Urinary bladder (tissue), 4 donors: ENCODE measurements around the gene MT1G. TPM values are rescaled to one million over a fixed set of nuclear protein-coding genes. Genes with fewer than 3 reads are reported as not detected.
"Not testable (repeated sequence)": the region's sequence is repeated elsewhere in the genome, so short reads cannot be mapped to it uniquely, and the experiment has no call there.

Source experiments
- DNase-seq: peaks from one replicate; pipeline ENCODE4 v3.0.0-alpha.2; 2015; ENCODE audit errors: extremely low spot score
- H3K27ac ChIP-seq: one replicate; pipeline ENCODE4 v1.5.1; 2013; ENCODE audit warnings: low read depth, mild to moderate bottlenecking, moderate library complexity
- H3K36me3 ChIP-seq: one replicate; pipeline ENCODE4 v1.6.1; 2013; ENCODE audit warnings: mild to moderate bottlenecking, moderate library complexity; ENCODE audit not compliant: insufficient read depth
- H3K4me1 ChIP-seq: one replicate; pipeline ENCODE4 v1.6.1; 2013; ENCODE audit warnings: mild to moderate bottlenecking, moderate library complexity; ENCODE audit not compliant: insufficient read depth
- H3K4me3 ChIP-seq: one replicate; pipeline ENCODE4 v1.5.1; 2013; ENCODE audit warnings: low read depth, low read length
- WGBS: extraction: QIAGEN DNeasy Blood & Tissue Kit; methylation state at CpG from one replicate; pipeline ENCODE4 v1.1.7; 2013; 5-methylcytosine and 5-hydroxymethylcytosine counted together
- polyA plus RNA-seq: library from polyadenylated mRNA; stranded (reverse); fragments of 200-250 nt; gene quantifications from one replicate; pipeline ENCODE4 v1.2.3, GENCODE V29; 2013
- total RNA-seq: library from RNA; depleted of rRNA; stranded (reverse); fragments of >200 nt; gene quantifications from one replicate; pipeline ENCODE4 v1.2.3, GENCODE V29; 2014
- donor health status: healthy with polysubstance abuse.
- donor health status: healthy.

The MT1G gene
- total and polyA plus RNA-seq, 2 donors: 55.5 TPM; not detected in 1

DNA sequence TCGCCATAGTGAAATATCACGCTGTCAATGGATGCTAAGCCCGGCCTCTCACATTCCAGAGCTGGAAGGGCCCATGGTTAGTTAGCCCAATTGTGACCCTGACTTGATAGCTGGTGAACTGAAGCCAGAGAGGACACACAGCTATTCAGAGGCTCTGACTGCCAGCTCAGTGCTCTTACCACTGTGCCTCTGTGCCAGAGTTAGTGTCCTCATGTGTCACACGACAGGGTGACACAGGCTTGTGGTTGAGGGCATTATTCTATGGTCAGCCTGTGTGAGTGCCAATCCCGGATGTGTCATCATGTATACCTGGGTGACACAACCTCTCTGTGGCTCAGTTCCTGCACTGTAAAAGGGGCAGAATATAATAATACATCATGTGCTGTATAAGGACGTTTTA, 12.0 kb upstream of the MT1G start:
- Histone ChIP-seq H3K4me1 (no peaks in the 10 kb centered on the region), H3K36me3 (no peaks in the 10 kb centered on the region), H3K27ac (no peak overlapping the region), H3K4me3 (no peak overlapping the region)
- 85% methylated on average over 6 of the region's 6 CpGs for WGBS
- DNase-seq: no peak

- WGBS: 90% methylated on average over 3 of the region's 3 CpGs
- Histone ChIP-seq H3K27ac (no peak overlapping the region), H3K4me3 (no peak overlapping the region), H3K4me1 (no peaks in the 10 kb centered on the region), H3K36me3 (no peaks in the 10 kb centered on the region)
- no peak for DNase-seq
Measured at GRCh38 chr16:56679078-56679730, 11.3 kb upstream of the MT1G start.

DNA sequence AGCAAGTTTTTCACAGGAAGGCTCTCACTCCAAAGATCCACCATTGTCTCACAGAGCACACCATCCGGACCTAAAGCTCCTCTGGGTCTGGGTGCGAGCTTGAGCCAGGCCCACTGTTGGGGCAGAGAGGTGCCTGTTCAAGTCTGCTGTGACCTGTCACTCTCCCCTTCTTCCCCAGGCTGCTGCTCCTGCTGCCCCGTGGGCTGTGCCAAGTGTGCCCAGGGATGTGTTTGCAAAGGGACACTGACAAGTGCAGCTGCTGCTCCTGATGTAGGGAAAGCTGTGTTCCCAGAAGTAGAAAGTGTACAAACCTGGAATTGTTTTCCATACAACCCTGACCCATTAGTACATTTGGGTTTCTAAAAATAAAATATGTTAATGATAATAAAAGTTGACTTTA, 9.6 kb upstream of the MT1G start:
- Histone ChIP-seq H3K4me3 (no peak overlapping the region), H3K36me3 (no peaks in the 10 kb centered on the region), H3K27ac (no peak overlapping the region), H3K4me1 (no peaks in the 10 kb centered on the region)
- DNase-seq: no peak
- WGBS: 76% methylated on average over 3 of the region's 3 CpGs

- no peak for DNase-seq
- Histone ChIP-seq H3K4me3 (no peak overlapping the region), H3K27ac (no peak overlapping the region), H3K36me3 (no peaks in the 10 kb centered on the region), H3K4me1 (no peaks in the 10 kb centered on the region)
- WGBS: 6% methylated on average over 32 of the region's 32 CpGs
Measured at GRCh38 chr16:56675685-56676210, 7.9 kb upstream of the MT1G start.

GRCh38 chr16:56674570-56674969, 6.7 kb upstream of the MT1G start:
- not testable (repeated sequence) for H3K27ac ChIP-seq, H3K36me3 ChIP-seq, H3K4me1 ChIP-seq, H3K4me3 ChIP-seq, DNase-seq
- whole genome bisulfite sequencing: 84% methylated on average over 6 of the region's 6 CpGs

- no peak overlapping the region for H3K27ac ChIP-seq
- H3K4me3 ChIP-seq: no peak overlapping the region
- DNase-seq: no peak
- H3K36me3 ChIP-seq: no peaks in the 10 kb centered on the region
- no peaks in the 10 kb centered on the region for H3K4me1 ChIP-seq
- 43% methylated on average over 12 of the region's 12 CpGs for WGBS
Measured at GRCh38 chr16:56673921-56674320, 6.1 kb upstream of the MT1G start.

GRCh38 chr16:56672761-56673536, 5.1 kb upstream of the MT1G start:
- no peak for DNase-seq
- Histone ChIP-seq H3K36me3 (no peaks in the 10 kb centered on the region), H3K4me3 (no peak overlapping the region), H3K4me1 (no peaks in the 10 kb centered on the region), H3K27ac (no peak overlapping the region)
- WGBS: 82% methylated on average over 11 of the region's 11 CpGs

DNA sequence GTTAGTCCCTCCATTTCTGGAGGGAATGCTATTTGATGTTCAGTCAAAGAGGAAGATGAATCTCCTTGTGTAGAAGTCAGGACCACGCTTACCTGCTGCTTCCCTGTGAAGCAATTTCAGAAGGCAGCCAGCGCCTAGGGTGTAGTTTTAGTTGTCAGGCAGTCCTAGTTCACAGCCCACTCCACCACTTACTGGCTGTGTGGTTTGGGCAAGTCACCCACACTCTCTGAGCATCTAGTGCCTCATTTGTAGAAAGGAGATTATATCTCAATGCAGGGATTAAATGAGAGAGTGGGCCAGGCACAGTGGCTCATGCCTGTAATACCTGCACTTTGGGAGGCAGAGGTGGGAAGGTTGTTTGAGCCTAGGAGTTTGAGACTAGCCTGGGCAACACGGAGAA, 4.3 kb upstream of the MT1G start:
- H3K4me3 ChIP-seq, H3K4me1 ChIP-seq, DNase-seq, H3K36me3 ChIP-seq, H3K27ac ChIP-seq: not testable (repeated sequence)
- WGBS: 85% methylated on average over 3 of the region's 3 CpGs

GRCh38 chr16:56671691-56672090, 3.8 kb upstream of the MT1G start:
- DNase-seq, H3K36me3 ChIP-seq, H3K4me3 ChIP-seq, H3K4me1 ChIP-seq, H3K27ac ChIP-seq: not testable (repeated sequence)
- WGBS: 72% methylated on average over 2 of the region's 2 CpGs

DNA sequence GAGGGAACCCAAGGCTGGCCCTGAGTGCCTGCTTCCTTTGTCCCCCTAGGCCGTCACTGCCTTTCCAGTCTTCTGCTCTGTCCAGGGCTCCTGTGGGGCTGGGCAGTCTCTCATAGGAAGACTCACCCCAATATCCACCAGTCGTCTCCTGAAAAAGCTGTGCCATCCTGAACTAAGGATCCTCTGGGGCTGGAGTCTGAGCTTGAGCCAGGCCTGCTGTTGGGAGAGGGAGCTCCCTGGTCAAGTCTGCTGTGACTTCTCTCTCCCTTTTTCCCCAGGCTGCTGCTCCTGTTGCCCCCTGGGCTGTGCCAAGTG, 2.7 kb upstream of the MT1G start:
- no peak overlapping the region for H3K27ac ChIP-seq
- no peaks in the 10 kb centered on the region for H3K36me3 ChIP-seq
- H3K4me3 ChIP-seq: no peak overlapping the region
- WGBS: 53% methylated on average over 2 of the region's 2 CpGs
- no peaks in the 10 kb centered on the region for H3K4me1 ChIP-seq
- DNase-seq: no peak

GRCh38 chr16:56669840-56670619, 2.2 kb upstream of the MT1G start:
- H3K4me1 ChIP-seq: no peaks in the 10 kb centered on the region
- no peak overlapping the region for H3K27ac ChIP-seq
- H3K4me3 ChIP-seq: no peak overlapping the region
- no peaks in the 10 kb centered on the region for H3K36me3 ChIP-seq
- WGBS: 13% methylated on average over 19 of the region's 19 CpGs
- DNase-seq: no peak

- 15% methylated on average over 38 of the region's 38 CpGs for WGBS
- H3K4me3 ChIP-seq: no peak within 1 kb of the TSS
Measured at GRCh38 chr16:56669005-56669839, 1.4 kb upstream of the MT1G start, which contains the start of gene MT1H. MT1H (plus strand) TSS chr16:56669814; CDS start chr16:56669885, 71 bp downstream.

More at GRCh38 chr16:56669005-56669839, 1.4 kb upstream of the MT1G start, which contains the start of gene MT1H:
- no peaks in the 10 kb centered on the region for H3K36me3 ChIP-seq
- no peak for DNase-seq
- H3K4me1 ChIP-seq: no peaks in the 10 kb centered on the region
- H3K27ac ChIP-seq: no peak within 1 kb of the TSS
